IMR-90 (cell line): ENCODE data around the gene KCNK4. TPM values are rescaled to one million over a fixed set of nuclear protein-coding genes. Genes with fewer than 3 reads are reported as not detected.

Source experiments
- ATAC-seq: fragments of 200-7000 bp; cut with Tn5 transposase; 2 replicates; pipeline ENCODE4 v1.9.1; 2020; ENCODE audit warnings: low read depth, mild to moderate bottlenecking, moderate library complexity
- BruUV-seq: library from RNA; stranded (reverse); fragments of 400-500 nt; replicated peaks from 2 replicates; lab custom pipeline; 2021; lab: Mats Ljungman, UMichigan
- CTCF ChIA-PET: fragments of 300-600 bp; formaldehyde crosslinking; extraction: SDS; loops from one replicate; lab custom pipeline; 2021; ENCODE audit warnings: antibody characterized with exemption; lab: Yijun Ruan, JAX
- POLR2A ChIA-PET: fragments of 300-600 bp; sonication (Branson Sonifier 250); formaldehyde crosslinking; loops from one replicate; lab custom pipeline; 2022; ENCODE audit warnings: antibody characterized with exemption; ENCODE audit not compliant: unreplicated experiment; lab: Charles Lee
- DNase-seq: peaks from one replicate; pipeline ENCODE4 v3.0.0; 2013
- H2AFZ ChIP-seq: replicated peaks from 2 replicates; pipeline ENCODE3; 2013; ENCODE audit warnings: low read length, mild to moderate bottlenecking; ENCODE audit not compliant: poor library complexity
- H2AK5ac ChIP-seq: 2 replicates; pipeline ENCODE4 v1.6.1; 2013; ENCODE audit warnings: low read depth, low read length, inconsistent platforms
- H2AK9ac ChIP-seq: replicated peaks from 2 replicates; pipeline ENCODE3; 2013; ENCODE audit warnings: mild to moderate bottlenecking, low read depth, low read length, moderate library complexity; ENCODE audit not compliant: poor library complexity
- H2BK120ac ChIP-seq: 2 replicates; pipeline ENCODE4 v1.6.1; 2013; ENCODE audit warnings: low read depth, low read length, inconsistent platforms
- H2BK15ac ChIP-seq: 3 replicates; pipeline ENCODE4 v1.6.1; 2013; ENCODE audit warnings: low read depth, low read length, inconsistent platforms
- H2BK20ac ChIP-seq: 2 replicates; pipeline ENCODE4 v1.6.1; 2013; ENCODE audit warnings: low read depth, mild to moderate bottlenecking, inconsistent platforms, low read length, moderate library complexity
- H2BK5ac ChIP-seq: 2 replicates; pipeline ENCODE4 v1.6.1; 2013; ENCODE audit warnings: mild to moderate bottlenecking, low read depth, low read length, inconsistent platforms; ENCODE audit not compliant: poor library complexity, severe bottlenecking
- H3K14ac ChIP-seq: replicated peaks from 2 replicates; pipeline ENCODE4 v1.6.1; 2013; ENCODE audit warnings: low read depth, low read length, inconsistent platforms
- H3K18ac ChIP-seq: 2 replicates; pipeline ENCODE4 v1.6.1; 2013; ENCODE audit warnings: low read depth, low read length, control low read depth
- H3K23ac ChIP-seq: 2 replicates; pipeline ENCODE4 v1.6.1; 2013; ENCODE audit warnings: low read depth, low read length, inconsistent platforms
- H3K27ac ChIP-seq: 2 replicates; pipeline ENCODE4 v1.5.1; 2013; ENCODE audit warnings: mild to moderate bottlenecking, control low read depth, low read length; ENCODE audit not compliant: insufficient read depth
- H3K27me3 ChIP-seq: 2 replicates; pipeline ENCODE4 v1.6.1; 2013; ENCODE audit warnings: low read length; ENCODE audit not compliant: control insufficient read depth, insufficient read depth
- H3K36me3 ChIP-seq: 2 replicates; pipeline ENCODE4 v1.6.1; 2013; ENCODE audit warnings: low read length, mixed read lengths; ENCODE audit not compliant: control insufficient read depth, insufficient read depth
- H3K4ac ChIP-seq: 2 replicates; pipeline ENCODE4 v1.6.1; 2013; ENCODE audit warnings: low read depth, low read length, inconsistent platforms
- H3K4me1 ChIP-seq: 2 replicates; pipeline ENCODE4 v1.6.1; 2013; ENCODE audit warnings: low read length, mixed read lengths; ENCODE audit not compliant: control insufficient read depth, insufficient read depth
- H3K4me2 ChIP-seq: 2 replicates; pipeline ENCODE4 v1.6.1; 2013; ENCODE audit warnings: low read depth, mild to moderate bottlenecking, control low read depth, low read length, moderate library complexity
- H3K4me3 ChIP-seq: 2 replicates; pipeline ENCODE4 v1.5.1; 2013; ENCODE audit warnings: low read depth, mild to moderate bottlenecking, control low read depth, low read length, moderate library complexity; ENCODE audit not compliant: insufficient read depth
- H3K56ac ChIP-seq: 2 replicates; pipeline ENCODE4 v1.6.1; 2013; ENCODE audit warnings: low read length, inconsistent platforms; ENCODE audit not compliant: insufficient read depth; ENCODE audit errors: extremely low read depth
- H3K79me1 ChIP-seq, 2 experiments: 2 replicates each; pipeline ENCODE4 v1.6.1; 2013; ENCODE audit warnings: low read length in 2 of 2, inconsistent platforms in 1 of 2, low read depth in 1 of 2
- H3K9ac ChIP-seq: 2 replicates; pipeline ENCODE4 v1.6.1; 2013; ENCODE audit warnings: low read depth, low read length, control low read depth
- H3K9me1 ChIP-seq: 2 replicates; pipeline ENCODE4 v1.6.1; 2013; ENCODE audit warnings: low read length, inconsistent platforms; ENCODE audit not compliant: insufficient read depth
- H3K9me3 ChIP-seq: 2 replicates; pipeline ENCODE4 v1.6.1; 2013; ENCODE audit warnings: low read length; ENCODE audit not compliant: control insufficient read depth, insufficient read depth
- H4K20me1 ChIP-seq: 2 replicates; pipeline ENCODE4 v1.6.1; 2013; ENCODE audit warnings: low read length, inconsistent platforms; ENCODE audit not compliant: insufficient read depth
- H4K5ac ChIP-seq: 2 replicates; pipeline ENCODE4 v1.6.1; 2013; ENCODE audit warnings: mild to moderate bottlenecking, low read depth, low read length, control low read depth
- H4K8ac ChIP-seq, 2 experiments: 2 replicates each; pipeline ENCODE4 v1.6.1; 2013; ENCODE audit warnings: low read depth in 2 of 2, low read length in 2 of 2, control low read depth in 1 of 2, inconsistent platforms in 1 of 2
- H4K91ac ChIP-seq: 2 replicates; pipeline ENCODE4 v1.6.1; 2013; ENCODE audit warnings: low read depth, low read length, inconsistent platforms; ENCODE audit not compliant: insufficient read depth
- BHLHE40 ChIP-seq: fragments of 150-350 bp; IDR thresholded peaks from 2 replicates; pipeline ENCODE4 v1.6.1; 2016; ENCODE audit warnings: mild to moderate bottlenecking, low read depth, low read length
- CEBPB ChIP-seq: IDR thresholded peaks from 2 replicates; pipeline ENCODE4 v1.6.1; 2012; ENCODE audit warnings: low read depth, low read length, improper control_type of control experiment
- CHD1 ChIP-seq: IDR thresholded peaks from 2 replicates; pipeline ENCODE4 v1.6.1; 2012; ENCODE audit warnings: low read depth, low read length, improper control_type of control experiment
- CTCF ChIP-seq: conservative IDR thresholded peaks from 2 replicates; pipeline ENCODE4 v1.5.1; 2012; ENCODE audit warnings: mild to moderate bottlenecking, low read depth, low read length, improper control_type of control experiment
- FOS ChIP-seq: fragments of 150-350 bp; IDR thresholded peaks from 2 replicates; pipeline ENCODE4 v1.6.1; 2016; ENCODE audit warnings: low read depth, low read length
- POLR2A ChIP-seq: IDR thresholded peaks from 2 replicates; pipeline ENCODE4 v1.6.1; 2012; ENCODE audit warnings: mild to moderate bottlenecking, low read depth, low read length
- RAD21 ChIP-seq: IDR thresholded peaks from 2 replicates; pipeline ENCODE4 v1.6.1; 2012; ENCODE audit warnings: low read length, improper control_type of control experiment
- SMC3 ChIP-seq: fragments of 150-350 bp; IDR thresholded peaks from 2 replicates; pipeline ENCODE4 v1.6.1; 2016; ENCODE audit warnings: low read depth, mild to moderate bottlenecking, antibody characterized with exemption, low read length, moderate library complexity
- USF2 ChIP-seq: fragments of 150-350 bp; IDR thresholded peaks from 2 replicates; pipeline ENCODE4 v1.6.1; 2017; ENCODE audit warnings: mild to moderate bottlenecking, antibody characterized with exemption, low read length, low read depth
- WGBS, 2 experiments: methylation state at CpG; one replicate each; pipeline versions ENCODE4 v1.1.5 to v1.1.7; 2013; ENCODE audit warnings: missing lambda C conversion rate in 2 of 2; ENCODE audit not compliant: insufficient read length in 1 of 2; ENCODE audit errors: extremely low coverage in 2 of 2; 5-methylcytosine and 5-hydroxymethylcytosine counted together
- dilution Hi-C: fragments of 300-500 bp; cut with HindIII; formaldehyde crosslinking; loops from one replicate; pipeline ENCODE4 v1.14.3; 2018; ENCODE audit warnings: low sequenced_read_pairs; ENCODE audit not compliant: unreplicated experiment
- in situ Hi-C: fragments of 300-500 bp; cut with MboI; formaldehyde crosslinking; loops from 3 replicates; pipeline ENCODE4 v1.14.3; 2019; ENCODE audit warnings: low sequenced_read_pairs, inconsistent platforms, mixed read lengths
- intact Hi-C: fragments of 100-400 bp; cut with micrococcal nuclease; formaldehyde crosslinking; loops from 2 replicates; pipeline ENCODE4 v1.10.0; 2022
- polyA plus RNA-seq, 3 experiments: library from polyadenylated mRNA; depleted of rRNA; stranded (reverse); fragments of >200 nt; gene quantifications; 2 replicates each; pipeline ENCODE4 v1.2.3, GENCODE V29; 2012; ENCODE audit warnings: low replicate concordance in 1 of 3
- total RNA-seq: library from RNA; depleted of rRNA; stranded (reverse); fragments of >200 nt; gene quantifications from 2 replicates; pipeline ENCODE4 v1.2.3, GENCODE V29; 2012

Gene KCNK4
- total and polyA plus RNA-seq, 2 of the 4 experiments (the other 2 are of a cell fraction): not detected

GRCh38 chr11:64258356-64258755 lies 32.7 kb upstream of the KCNK4 start:
- peaks cover 66% of the 10 kb centered on the region for H3K36me3 ChIP-seq
- H3K27ac ChIP-seq: no peak overlapping the region
- ChIA-PET CTCF (no interaction called here), POLR2A (no interaction called here)
- no peaks in the 10 kb centered on the region for H3K27me3 ChIP-seq
- no peak overlapping the region for H4K5ac ChIP-seq
- H4K91ac ChIP-seq: no peak overlapping the region
- H2AK5ac ChIP-seq: no peak overlapping the region
- in situ Hi-C loops: no loop called here
- DNase-seq: no peak
- H3K4me3 ChIP-seq: no peak overlapping the region
- H2AK9ac ChIP-seq: no peak overlapping the region
- dilution Hi-C loops: no loop called here
- H3K18ac ChIP-seq: no peak overlapping the region
- H3K56ac ChIP-seq: no peak overlapping the region
- H3K9ac ChIP-seq: no peak overlapping the region
- no peaks in the 10 kb centered on the region for H3K9me3 ChIP-seq
- H2AFZ ChIP-seq: no peak overlapping the region
- 0 out of 2 replicates have a peak, but pooled peaks cover under 1% of the 10 kb centered on the region for H4K20me1 ChIP-seq
- 0 out of 2 replicates have a peak, but pooled peaks cover 5% of the 10 kb centered on the region for H3K9me1 ChIP-seq
- no peak overlapping the region for H3K14ac ChIP-seq
- no peak overlapping the region for H3K4ac ChIP-seq
- ATAC-seq: no peak
- no peak overlapping the region for H2BK5ac ChIP-seq
- intact Hi-C loops: no loop called here
- 96% methylated on average over 9 of the region's 24 CpGs; no CpG with 5 or more reads in 1 of the 2 experiments for WGBS, 2 experiments
- H2BK20ac ChIP-seq: no peak overlapping the region
- no peak overlapping the region for H3K4me2 ChIP-seq
- H3K23ac ChIP-seq: no peak overlapping the region
- H3K79me1 ChIP-seq: peaks cover 7 to 61% of the 10 kb centered on the region in 2 experiments
- peaks cover 7% of the 10 kb centered on the region for H3K4me1 ChIP-seq
- H4K8ac ChIP-seq: no peak overlapping the region
- H2BK120ac ChIP-seq: no peak overlapping the region
- BruUV-seq: no TSS peak
- no peak overlapping the region for H2BK15ac ChIP-seq
- no peak for TF ChIP-seq FOS
- TF ChIP-seq CTCF: no peak
- TF ChIP-seq CHD1: no peak
- TF ChIP-seq SMC3: no peak
- TF ChIP-seq RAD21: no peak
- no peak for TF ChIP-seq USF2
- no peak for TF ChIP-seq POLR2A
- TF ChIP-seq CEBPB: no peak
- TF ChIP-seq BHLHE40: no peak
